SK-N-SH treated with all-trans-retinoic acid at 6 μM for 48 hours (cell line): ENCODE data around the gene TAAR9.

ENCODE experiments used
- ATAC-seq: fragments of 200-7000 bp; cut with Tn5 transposase; 3 replicates; pipeline ENCODE4 v1.9.1; 2020; ENCODE audit warnings: mild to moderate bottlenecking, moderate library complexity
- ARNTL ChIP-seq: fragments of 450-650 bp; formaldehyde crosslinking; IDR thresholded peaks from 2 replicates; pipeline ENCODE4 v1.5.0; 2020; ENCODE audit warnings: low read depth, mild to moderate bottlenecking, moderate library complexity, borderline replicate concordance
- BACH2 ChIP-seq: fragments of 250-450 bp; sonication (Bioruptor Pico); IDR thresholded peaks from 2 replicates; pipeline ENCODE4 v1.9.0; 2021; ENCODE audit warnings: mild to moderate bottlenecking, borderline replicate concordance
- CSDC2 ChIP-seq: fragments of 250-450 bp; sonication (Bioruptor Pico); IDR thresholded peaks from 2 replicates; pipeline ENCODE4 v1.5.0; 2020; ENCODE audit warnings: mild to moderate bottlenecking, moderate library complexity
- ESRRG ChIP-seq: fragments of 250-450 bp; sonication (Bioruptor Pico); IDR thresholded peaks from 2 replicates; pipeline ENCODE4 v1.6.1; 2021; ENCODE audit warnings: mild to moderate bottlenecking
- GLIS3 ChIP-seq: fragments of 250-450 bp; sonication (Bioruptor Pico); IDR thresholded peaks from 2 replicates; pipeline ENCODE4 v1.5.0; 2020; ENCODE audit warnings: mild to moderate bottlenecking, moderate library complexity
- ISL1 ChIP-seq: fragments of 250-450 bp; sonication (Bioruptor Pico); IDR thresholded peaks from 2 replicates; pipeline ENCODE4 v2.1.2; 2022; ENCODE audit warnings: mild to moderate bottlenecking, moderate library complexity
- OSR1 ChIP-seq: fragments of 250-450 bp; sonication (Bioruptor Pico); IDR thresholded peaks from 2 replicates; pipeline ENCODE4 v1.8.0; 2022; ENCODE audit warnings: moderate library complexity, mild to moderate bottlenecking, inconsistent platforms
- PPARA ChIP-seq: fragments of 250-450 bp; sonication (Bioruptor Pico); IDR thresholded peaks from 2 replicates; pipeline ENCODE4 v1.5.0; 2020; ENCODE audit warnings: mild to moderate bottlenecking, borderline replicate concordance
- RARB ChIP-seq: fragments of 250-450 bp; sonication (Bioruptor Pico); IDR thresholded peaks from 2 replicates; pipeline ENCODE4 v1.8.0; 2021; ENCODE audit warnings: mild to moderate bottlenecking, moderate library complexity
- SNAI2 ChIP-seq: fragments of 250-450 bp; sonication (Bioruptor Pico); IDR thresholded peaks from 2 replicates; pipeline ENCODE4 v1.5.0; 2020; ENCODE audit warnings: mild to moderate bottlenecking, moderate library complexity
- TCF4 ChIP-seq: fragments of 250-450 bp; sonication (Bioruptor Pico); IDR thresholded peaks from 2 replicates; pipeline ENCODE4 v1.8.0; 2021; ENCODE audit warnings: mild to moderate bottlenecking, moderate library complexity, borderline replicate concordance
- ZC3H10 ChIP-seq: fragments of 250-450 bp; sonication (Bioruptor Pico); IDR thresholded peaks from 2 replicates; pipeline ENCODE4 v1.5.1; 2021; ENCODE audit warnings: mild to moderate bottlenecking, moderate library complexity
- ZFP30 ChIP-seq: fragments of 450-650 bp; formaldehyde crosslinking; IDR thresholded peaks from 2 replicates; pipeline ENCODE4 v1.5.0; 2022; ENCODE audit warnings: mild to moderate bottlenecking, moderate library complexity
- ZNF565 ChIP-seq: fragments of 450-650 bp; formaldehyde crosslinking; conservative IDR thresholded peaks from 2 replicates; pipeline ENCODE4 v1.5.0; 2020; ENCODE audit warnings: low read depth, mild to moderate bottlenecking, moderate library complexity
- ZNF8 ChIP-seq: fragments of 450-650 bp; formaldehyde crosslinking; IDR thresholded peaks from 2 replicates; pipeline ENCODE4 v1.5.0; 2020; ENCODE audit warnings: mild to moderate bottlenecking, moderate library complexity
- TF ChIP-seq, protein P1 (sequence below): fragments of 250-450 bp; sonication (Bioruptor Pico); IDR thresholded peaks from 2 replicates; pipeline ENCODE4 v1.8.0; 2020; ENCODE audit warnings: mild to moderate bottlenecking, moderate library complexity, borderline replicate concordance
- TF ChIP-seq, protein P2 (sequence below): fragments of 250-450 bp; sonication (Bioruptor Pico); IDR thresholded peaks from 2 replicates; pipeline ENCODE4 v1.8.0; 2021; ENCODE audit warnings: low read depth, mild to moderate bottlenecking, moderate library complexity, borderline replicate concordance
- TF ChIP-seq, protein P3 (sequence below): fragments of 250-450 bp; sonication (Bioruptor Pico); IDR thresholded peaks from 2 replicates; pipeline ENCODE4 v1.5.1; 2021; ENCODE audit warnings: mild to moderate bottlenecking, moderate library complexity
- TF ChIP-seq, protein P4 (sequence below): fragments of 250-450 bp; sonication (Bioruptor Pico); IDR thresholded peaks from 2 replicates; pipeline ENCODE4 v1.5.1; 2020; ENCODE audit warnings: low read depth, mild to moderate bottlenecking, moderate library complexity
- TF ChIP-seq, protein P5 (sequence below): fragments of 250-450 bp; sonication (Bioruptor Pico); IDR thresholded peaks from 2 replicates; pipeline ENCODE4 v1.5.0; 2020; ENCODE audit warnings: mild to moderate bottlenecking, moderate library complexity

The TAAR9 gene

DNA sequence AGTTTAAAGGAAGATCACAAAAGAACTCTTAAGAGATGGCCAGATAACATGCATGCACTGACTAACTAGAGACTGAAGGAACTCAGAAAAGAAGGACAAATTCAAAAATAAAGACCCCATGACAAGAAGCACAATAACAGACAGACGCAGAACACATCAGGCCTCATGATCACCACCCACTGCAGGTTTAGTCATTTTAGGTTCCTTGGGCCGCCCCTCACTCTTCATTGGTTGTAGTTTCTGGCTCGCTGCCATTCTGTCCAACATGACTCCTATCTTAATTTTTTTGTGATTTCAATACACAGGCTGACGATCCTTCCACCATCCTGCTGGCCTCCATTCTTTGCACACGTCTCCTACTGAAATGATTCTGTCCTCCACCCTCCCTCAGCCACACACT lies 46.8 kb upstream of the TAAR9 start:
- ATAC-seq: no peak
- TF ChIP-seq ZC3H10 (CRISPR knock-in tag) (no peak), BACH2 (CRISPR knock-in tag) (no peak), TCF4 (CRISPR knock-in tag) (no peak), ZNF8 (CRISPR knock-in tag) (no peak), ZFP30 (CRISPR knock-in tag) (no peak)
- TF ChIP-seq, protein P1, sequence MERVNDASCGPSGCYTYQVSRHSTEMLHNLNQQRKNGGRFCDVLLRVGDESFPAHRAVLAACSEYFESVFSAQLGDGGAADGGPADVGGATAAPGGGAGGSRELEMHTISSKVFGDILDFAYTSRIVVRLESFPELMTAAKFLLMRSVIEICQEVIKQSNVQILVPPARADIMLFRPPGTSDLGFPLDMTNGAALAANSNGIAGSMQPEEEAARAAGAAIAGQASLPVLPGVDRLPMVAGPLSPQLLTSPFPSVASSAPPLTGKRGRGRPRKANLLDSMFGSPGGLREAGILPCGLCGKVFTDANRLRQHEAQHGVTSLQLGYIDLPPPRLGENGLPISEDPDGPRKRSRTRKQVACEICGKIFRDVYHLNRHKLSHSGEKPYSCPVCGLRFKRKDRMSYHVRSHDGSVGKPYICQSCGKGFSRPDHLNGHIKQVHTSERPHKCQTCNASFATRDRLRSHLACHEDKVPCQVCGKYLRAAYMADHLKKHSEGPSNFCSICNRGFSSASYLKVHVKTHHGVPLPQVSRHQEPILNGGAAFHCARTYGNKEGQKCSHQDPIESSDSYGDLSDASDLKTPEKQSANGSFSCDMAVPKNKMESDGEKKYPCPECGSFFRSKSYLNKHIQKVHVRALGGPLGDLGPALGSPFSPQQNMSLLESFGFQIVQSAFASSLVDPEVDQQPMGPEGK (CRISPR knock-in tag): no peak
- TF ChIP-seq, protein P2, sequence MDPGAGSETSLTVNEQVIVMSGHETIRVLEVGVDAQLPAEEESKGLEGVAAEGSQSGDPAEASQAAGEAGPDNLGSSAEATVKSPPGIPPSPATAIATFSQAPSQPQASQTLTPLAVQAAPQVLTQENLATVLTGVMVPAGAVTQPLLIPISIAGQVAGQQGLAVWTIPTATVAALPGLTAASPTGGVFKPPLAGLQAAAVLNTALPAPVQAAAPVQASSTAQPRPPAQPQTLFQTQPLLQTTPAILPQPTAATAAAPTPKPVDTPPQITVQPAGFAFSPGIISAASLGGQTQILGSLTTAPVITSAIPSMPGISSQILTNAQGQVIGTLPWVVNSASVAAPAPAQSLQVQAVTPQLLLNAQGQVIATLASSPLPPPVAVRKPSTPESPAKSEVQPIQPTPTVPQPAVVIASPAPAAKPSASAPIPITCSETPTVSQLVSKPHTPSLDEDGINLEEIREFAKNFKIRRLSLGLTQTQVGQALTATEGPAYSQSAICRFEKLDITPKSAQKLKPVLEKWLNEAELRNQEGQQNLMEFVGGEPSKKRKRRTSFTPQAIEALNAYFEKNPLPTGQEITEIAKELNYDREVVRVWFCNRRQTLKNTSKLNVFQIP (CRISPR knock-in tag): no peak

DNA sequence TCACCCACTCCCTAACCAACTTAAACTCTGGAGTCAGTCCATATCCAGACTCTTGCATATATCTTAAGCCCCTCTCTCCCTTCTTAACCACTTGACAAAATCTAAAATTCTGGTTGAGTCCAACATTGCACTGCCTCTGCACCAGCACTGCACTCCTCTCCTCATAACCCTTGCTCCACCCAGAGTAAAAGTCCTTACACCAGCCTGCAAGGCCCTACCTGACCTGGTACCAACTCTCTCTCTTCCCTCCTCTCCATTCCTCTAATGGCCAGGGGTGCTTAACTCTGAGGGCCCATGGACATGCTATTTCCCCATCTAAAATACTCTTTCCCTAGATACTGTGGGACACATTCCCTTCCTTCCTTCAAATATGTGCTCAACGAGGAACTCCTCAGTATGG lies 46.2 kb upstream of the TAAR9 start:
- ATAC-seq: no peak
- TF ChIP-seq ZNF8 (CRISPR knock-in tag): no peak
- TF ChIP-seq PPARA (CRISPR knock-in tag): no peak
- TF ChIP-seq, protein P2 (CRISPR knock-in tag): no peak
- TF ChIP-seq, protein P1 (CRISPR knock-in tag): no peak
- TF ChIP-seq RARB (CRISPR knock-in tag): no peak
- no peak for TF ChIP-seq GLIS3 (CRISPR knock-in tag)
- no peak for TF ChIP-seq SNAI2

DNA sequence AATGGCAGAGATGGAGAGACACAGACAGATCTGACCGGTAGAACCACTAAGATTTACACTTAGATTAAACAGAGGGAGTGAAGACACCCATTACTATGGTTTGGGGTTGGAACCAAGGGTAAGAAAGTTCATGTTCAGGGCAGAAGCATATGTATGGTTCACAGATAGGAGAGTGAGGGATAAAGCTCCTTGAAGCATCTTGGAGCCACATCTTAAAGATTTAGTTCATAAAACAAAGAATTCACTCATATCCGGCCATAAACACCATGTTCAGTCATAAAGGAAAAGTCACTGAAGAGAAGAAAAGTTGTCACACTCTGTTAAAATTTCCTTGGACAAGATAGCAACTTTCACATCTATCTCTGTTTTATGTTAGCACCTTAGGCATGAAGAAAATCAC lies 43.1 kb upstream of the TAAR9 start:
- no peak for ATAC-seq
- TF ChIP-seq GLIS3 (CRISPR knock-in tag) (no peak), ZNF8 (CRISPR knock-in tag) (no peak), CSDC2 (CRISPR knock-in tag) (no peak), OSR1 (CRISPR knock-in tag) (no peak), ZC3H10 (CRISPR knock-in tag) (no peak), TCF4 (CRISPR knock-in tag) (no peak), ESRRG (CRISPR knock-in tag) (no peak), ARNTL (CRISPR knock-in tag) (no peak), ZNF565 (CRISPR knock-in tag) (no peak), RARB (CRISPR knock-in tag) (no peak), SNAI2 (no peak), BACH2 (CRISPR knock-in tag) (no peak), ISL1 (CRISPR knock-in tag) (no peak)
- TF ChIP-seq, protein P3, sequence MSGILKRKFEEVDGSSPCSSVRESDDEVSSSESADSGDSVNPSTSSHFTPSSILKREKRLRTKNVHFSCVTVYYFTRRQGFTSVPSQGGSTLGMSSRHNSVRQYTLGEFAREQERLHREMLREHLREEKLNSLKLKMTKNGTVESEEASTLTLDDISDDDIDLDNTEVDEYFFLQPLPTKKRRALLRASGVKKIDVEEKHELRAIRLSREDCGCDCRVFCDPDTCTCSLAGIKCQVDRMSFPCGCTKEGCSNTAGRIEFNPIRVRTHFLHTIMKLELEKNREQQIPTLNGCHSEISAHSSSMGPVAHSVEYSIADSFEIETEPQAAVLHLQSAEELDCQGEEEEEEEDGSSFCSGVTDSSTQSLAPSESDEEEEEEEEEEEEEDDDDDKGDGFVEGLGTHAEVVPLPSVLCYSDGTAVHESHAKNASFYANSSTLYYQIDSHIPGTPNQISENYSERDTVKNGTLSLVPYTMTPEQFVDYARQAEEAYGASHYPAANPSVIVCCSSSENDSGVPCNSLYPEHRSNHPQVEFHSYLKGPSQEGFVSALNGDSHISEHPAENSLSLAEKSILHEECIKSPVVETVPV (CRISPR knock-in tag): no peak
- TF ChIP-seq, protein P4, sequence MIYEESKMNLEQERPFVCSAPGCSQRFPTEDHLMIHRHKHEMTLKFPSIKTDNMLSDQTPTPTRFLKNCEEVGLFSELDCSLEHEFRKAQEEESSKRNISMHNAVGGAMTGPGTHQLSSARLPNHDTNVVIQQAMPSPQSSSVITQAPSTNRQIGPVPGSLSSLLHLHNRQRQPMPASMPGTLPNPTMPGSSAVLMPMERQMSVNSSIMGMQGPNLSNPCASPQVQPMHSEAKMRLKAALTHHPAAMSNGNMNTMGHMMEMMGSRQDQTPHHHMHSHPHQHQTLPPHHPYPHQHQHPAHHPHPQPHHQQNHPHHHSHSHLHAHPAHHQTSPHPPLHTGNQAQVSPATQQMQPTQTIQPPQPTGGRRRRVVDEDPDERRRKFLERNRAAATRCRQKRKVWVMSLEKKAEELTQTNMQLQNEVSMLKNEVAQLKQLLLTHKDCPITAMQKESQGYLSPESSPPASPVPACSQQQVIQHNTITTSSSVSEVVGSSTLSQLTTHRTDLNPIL (CRISPR knock-in tag): no peak
- TF ChIP-seq, protein P2 (CRISPR knock-in tag): no peak
- TF ChIP-seq, protein P5, sequence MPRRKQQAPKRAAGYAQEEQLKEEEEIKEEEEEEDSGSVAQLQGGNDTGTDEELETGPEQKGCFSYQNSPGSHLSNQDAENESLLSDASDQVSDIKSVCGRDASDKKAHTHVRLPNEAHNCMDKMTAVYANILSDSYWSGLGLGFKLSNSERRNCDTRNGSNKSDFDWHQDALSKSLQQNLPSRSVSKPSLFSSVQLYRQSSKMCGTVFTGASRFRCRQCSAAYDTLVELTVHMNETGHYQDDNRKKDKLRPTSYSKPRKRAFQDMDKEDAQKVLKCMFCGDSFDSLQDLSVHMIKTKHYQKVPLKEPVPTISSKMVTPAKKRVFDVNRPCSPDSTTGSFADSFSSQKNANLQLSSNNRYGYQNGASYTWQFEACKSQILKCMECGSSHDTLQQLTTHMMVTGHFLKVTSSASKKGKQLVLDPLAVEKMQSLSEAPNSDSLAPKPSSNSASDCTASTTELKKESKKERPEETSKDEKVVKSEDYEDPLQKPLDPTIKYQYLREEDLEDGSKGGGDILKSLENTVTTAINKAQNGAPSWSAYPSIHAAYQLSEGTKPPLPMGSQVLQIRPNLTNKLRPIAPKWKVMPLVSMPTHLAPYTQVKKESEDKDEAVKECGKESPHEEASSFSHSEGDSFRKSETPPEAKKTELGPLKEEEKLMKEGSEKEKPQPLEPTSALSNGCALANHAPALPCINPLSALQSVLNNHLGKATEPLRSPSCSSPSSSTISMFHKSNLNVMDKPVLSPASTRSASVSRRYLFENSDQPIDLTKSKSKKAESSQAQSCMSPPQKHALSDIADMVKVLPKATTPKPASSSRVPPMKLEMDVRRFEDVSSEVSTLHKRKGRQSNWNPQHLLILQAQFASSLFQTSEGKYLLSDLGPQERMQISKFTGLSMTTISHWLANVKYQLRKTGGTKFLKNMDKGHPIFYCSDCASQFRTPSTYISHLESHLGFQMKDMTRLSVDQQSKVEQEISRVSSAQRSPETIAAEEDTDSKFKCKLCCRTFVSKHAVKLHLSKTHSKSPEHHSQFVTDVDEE (CRISPR knock-in tag): no peak
- TF ChIP-seq, protein P1 (CRISPR knock-in tag): no peak
